ENCODE measurements around the gene BLCAP.
"Not testable (repeated sequence)": the region's sequence is repeated elsewhere in the genome, so short reads cannot be mapped to it uniquely, and the experiment has no call there.

The BLCAP gene

GRCh38 chr20:37554721-37555298, 27.1 kb upstream of the BLCAP start:
- DNase-seq: not testable (repeated sequence)

- DNase-seq: no peak
These were observed 24.7 kb upstream of the BLCAP start for GRCh38 chr20:37552415-37552814.

- not testable (repeated sequence) for DNase-seq
These were observed 24.0 kb upstream of the BLCAP start for GRCh38 chr20:37551660-37552059.

- not testable (repeated sequence) for DNase-seq
These were observed 22.6 kb upstream of the BLCAP start for GRCh38 chr20:37550101-37550920.

GRCh38 chr20:37547912-37548311, 20.2 kb upstream of the BLCAP start:
- DNase-seq: no peak

GRCh38 chr20:37545516-37545915, 17.8 kb upstream of the BLCAP start:
- no peak for DNase-seq

GRCh38 chr20:37544386-37544785, 16.7 kb upstream of the BLCAP start:
- no peak for DNase-seq

GRCh38 chr20:37543828-37544227, 16.2 kb upstream of the BLCAP start:
- no peak for DNase-seq

GRCh38 chr20:37542281-37542680, 14.6 kb upstream of the BLCAP start:
- no peak for DNase-seq

- no peak for DNase-seq
These were observed 13.7 kb upstream of the BLCAP start for GRCh38 chr20:37541326-37541725.

GRCh38 chr20:37540838-37541237, 13.2 kb upstream of the BLCAP start:
- DNase-seq: not testable (repeated sequence)

- no peak for DNase-seq
These were observed 12.3 kb upstream of the BLCAP start for GRCh38 chr20:37540001-37540400.

- no peak for DNase-seq
These were observed 11.7 kb upstream of the BLCAP start for GRCh38 chr20:37539424-37539823.

- no peak for DNase-seq
These were observed 10.3 kb upstream of the BLCAP start for GRCh38 chr20:37538003-37538402.

GRCh38 chr20:37537505-37537904, 9.8 kb upstream of the BLCAP start:
- DNase-seq: no peak

GRCh38 chr20:37535443-37536132, 7.9 kb upstream of the BLCAP start:
- no peak for DNase-seq

GRCh38 chr20:37534401-37535157, 6.9 kb upstream of the BLCAP start:
- no peak for DNase-seq

- no peak for DNase-seq
These were observed 5.6 kb upstream of the BLCAP start for GRCh38 chr20:37533154-37533715.

- no peak for DNase-seq
These were observed 4.2 kb upstream of the BLCAP start for GRCh38 chr20:37531856-37532255.

GRCh38 chr20:37530696-37531095, 3.0 kb upstream of the BLCAP start:
- DNase-seq: no peak

- no peak for DNase-seq
These were observed 2.4 kb upstream of the BLCAP start for GRCh38 chr20:37529968-37530600.

- no peak for DNase-seq
These were observed 1.7 kb upstream of the BLCAP start for GRCh38 chr20:37529214-37529967.
